D721Med (cell line): ENCODE results near the gene LSM12.
A peak's percentile ranks its signal among the peaks of the same experiment; 100 is the strongest.

ENCODE experiments used
- DNase-seq: peaks from one replicate; pipeline ENCODE4 v3.0.0; 2011; ENCODE audit warnings: low spot score; ENCODE audit not compliant: insufficient read length
- FAIRE-seq: peaks from 2 replicates; lab custom pipeline; 2011; peaks lifted over from hg19 to GRCh38; lab: Jason Lieb, UNC
- TF ChIP-seq, protein P1 (sequence below): IDR thresholded peaks from 2 replicates; pipeline ENCODE4 v1.5.1; 2012; ENCODE audit warnings: mild to moderate bottlenecking, control low read depth; ENCODE audit not compliant: insufficient read depth; ENCODE audit errors: missing control alignments

LSM12 gene

DNA sequence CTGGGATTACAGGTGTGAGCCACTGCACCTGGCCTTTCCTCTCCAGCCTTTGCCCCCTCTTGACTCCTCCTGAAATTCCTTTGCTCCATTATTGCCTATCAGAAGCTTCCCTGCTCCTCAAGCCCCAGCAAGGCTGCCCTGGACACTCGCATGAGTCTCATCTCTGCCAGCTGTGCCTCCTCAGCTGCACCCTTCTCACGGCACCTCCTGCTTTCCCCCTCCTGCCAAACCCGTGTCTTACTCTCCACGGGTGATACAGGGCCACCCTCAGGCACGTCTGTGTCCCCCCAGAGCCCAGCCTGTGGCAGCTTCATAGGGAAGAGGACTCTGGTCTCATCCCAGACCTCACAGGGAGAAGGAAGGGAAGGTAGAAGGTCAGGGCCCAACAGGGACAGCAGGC is 19.4 kb upstream of the LSM12 start:
- no peak for FAIRE-seq
- no peak for DNase-seq
- TF ChIP-seq, protein P1, sequence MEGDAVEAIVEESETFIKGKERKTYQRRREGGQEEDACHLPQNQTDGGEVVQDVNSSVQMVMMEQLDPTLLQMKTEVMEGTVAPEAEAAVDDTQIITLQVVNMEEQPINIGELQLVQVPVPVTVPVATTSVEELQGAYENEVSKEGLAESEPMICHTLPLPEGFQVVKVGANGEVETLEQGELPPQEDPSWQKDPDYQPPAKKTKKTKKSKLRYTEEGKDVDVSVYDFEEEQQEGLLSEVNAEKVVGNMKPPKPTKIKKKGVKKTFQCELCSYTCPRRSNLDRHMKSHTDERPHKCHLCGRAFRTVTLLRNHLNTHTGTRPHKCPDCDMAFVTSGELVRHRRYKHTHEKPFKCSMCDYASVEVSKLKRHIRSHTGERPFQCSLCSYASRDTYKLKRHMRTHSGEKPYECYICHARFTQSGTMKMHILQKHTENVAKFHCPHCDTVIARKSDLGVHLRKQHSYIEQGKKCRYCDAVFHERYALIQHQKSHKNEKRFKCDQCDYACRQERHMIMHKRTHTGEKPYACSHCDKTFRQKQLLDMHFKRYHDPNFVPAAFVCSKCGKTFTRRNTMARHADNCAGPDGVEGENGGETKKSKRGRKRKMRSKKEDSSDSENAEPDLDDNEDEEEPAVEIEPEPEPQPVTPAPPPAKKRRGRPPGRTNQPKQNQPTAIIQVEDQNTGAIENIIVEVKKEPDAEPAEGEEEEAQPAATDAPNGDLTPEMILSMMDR: no peak

- DNase-seq (no peak), FAIRE-seq (no peak)
- TF ChIP-seq, protein P1: no peak
These were observed 18.4 kb upstream of the LSM12 start for GRCh38 chr17:44084921-44085320.

GRCh38 chr17:44084131-44084538 is 17.7 kb upstream of the LSM12 start:
- DNase-seq (peak; percentile 58), FAIRE-seq (no peak)
- TF ChIP-seq, protein P1: peak; percentile 64

DNA sequence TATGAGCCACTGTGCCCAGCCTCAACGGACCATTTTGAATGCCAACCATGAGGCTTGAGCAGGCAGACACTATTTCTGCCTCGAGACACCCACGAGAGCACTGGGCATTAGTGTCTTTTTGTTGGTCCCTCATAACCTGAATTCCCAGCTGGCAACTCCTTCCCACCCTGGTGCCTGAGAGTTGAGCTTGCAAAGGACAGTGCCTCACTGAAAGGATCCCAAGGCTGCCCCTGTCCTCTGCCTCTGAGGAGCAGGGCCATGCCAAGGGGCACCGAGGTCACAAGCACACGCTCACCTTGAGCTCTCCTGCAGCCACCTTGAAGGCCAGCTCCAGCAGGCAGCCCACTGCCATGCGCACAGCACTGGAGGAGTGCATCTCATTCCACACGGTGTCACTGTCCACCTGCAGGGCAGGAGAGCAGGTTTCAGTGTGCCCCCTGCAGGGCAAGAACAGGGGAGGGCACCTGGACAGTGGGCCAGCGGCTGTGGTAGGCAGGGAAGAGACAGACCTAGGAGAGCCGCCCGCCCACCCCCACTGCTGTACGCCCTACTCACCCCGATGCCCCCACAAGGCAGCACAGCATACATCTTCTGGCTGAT is 16.9 kb upstream of the LSM12 start:
- DNase-seq (no peak), FAIRE-seq (no peak)
- TF ChIP-seq, protein P1: peak; percentile 31

DNA sequence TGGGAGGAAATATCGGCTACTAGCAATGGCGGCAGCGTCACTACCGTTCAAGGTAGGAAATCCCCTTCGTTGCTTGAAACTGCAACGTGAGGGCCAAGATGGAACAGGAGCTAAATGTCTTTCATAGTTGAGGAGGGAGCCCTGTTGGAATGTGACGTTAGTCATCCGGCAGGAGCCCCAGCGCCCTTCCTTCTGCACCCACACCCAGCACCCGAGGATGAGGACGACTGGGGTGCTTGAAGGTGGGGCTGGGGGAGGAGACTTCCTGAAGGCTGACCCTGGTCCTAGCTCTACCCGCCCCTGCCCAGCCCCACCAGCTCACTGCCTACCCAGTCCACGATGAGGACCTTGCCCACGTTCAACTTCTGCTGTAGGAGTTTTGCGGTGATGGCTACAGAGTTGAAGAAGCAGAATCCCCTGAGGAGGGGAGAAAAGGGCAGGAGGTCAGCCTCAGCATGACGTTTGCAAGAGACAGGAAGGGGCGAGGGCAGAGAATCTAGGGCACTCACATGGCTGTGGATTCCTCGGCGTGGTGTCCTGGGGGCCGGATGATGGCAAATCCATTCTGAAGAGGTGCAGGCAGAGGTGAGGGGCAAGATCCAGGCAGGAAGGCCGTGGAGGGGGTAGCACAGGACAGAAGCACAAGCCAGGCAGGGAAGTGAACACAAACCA is 15.9 kb upstream of the LSM12 start:
- TF ChIP-seq, protein P1: no peak
- no peak for DNase-seq
- no peak for FAIRE-seq

DNA sequence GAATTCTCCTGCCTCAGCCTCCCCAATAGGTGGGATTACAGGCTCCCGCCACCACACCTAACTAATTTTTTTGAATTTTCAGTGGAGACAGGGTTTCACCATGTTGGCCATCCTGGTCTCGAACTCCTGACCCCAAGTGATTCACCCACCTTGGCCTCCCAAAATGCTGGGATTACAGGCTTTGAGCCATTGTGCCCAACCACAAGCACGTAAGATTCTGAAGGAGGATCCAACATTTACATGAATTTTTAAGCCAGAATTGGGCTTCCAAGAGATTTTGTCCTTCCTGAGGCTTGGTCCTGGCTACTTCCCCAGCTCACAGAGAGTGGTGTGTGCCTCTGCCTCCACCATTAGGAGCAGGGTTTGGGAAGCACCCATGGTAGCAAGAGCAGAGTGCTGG is 15.2 kb upstream of the LSM12 start:
- TF ChIP-seq, protein P1: no peak
- DNase-seq (no peak), FAIRE-seq (no peak)
